Neural cell (in vitro differentiated cells): ENCODE results near the gene MEGF11.

Experiments used
- CTCF ChIP-seq: fragments of 450-650 bp; IDR thresholded peaks from 2 replicates; pipeline ENCODE4 v1.5.1; 2014; ENCODE audit warnings: antibody characterized with exemption, mild to moderate bottlenecking, moderate library complexity; ENCODE audit not compliant: poor library complexity, severe bottlenecking
- EP300 ChIP-seq: fragments of 450-650 bp; conservative IDR thresholded peaks from 2 replicates; pipeline ENCODE4 v1.6.1; 2014; ENCODE audit warnings: antibody characterized with exemption, mild to moderate bottlenecking, moderate library complexity; ENCODE audit not compliant: poor library complexity, severe bottlenecking
- EZH2 ChIP-seq: fragments of 200-600, 300-800 bp; shearing (Covaris generic), sonication (generic); IDR thresholded peaks from 2 replicates; pipeline ENCODE4 v1.6.1; 2014; ENCODE audit warnings: antibody characterized with exemption, low read length, borderline replicate concordance, mild to moderate bottlenecking; ENCODE audit not compliant: insufficient read depth, poor library complexity, severe bottlenecking
- MXI1 ChIP-seq: fragments of 450-650 bp; conservative IDR thresholded peaks from 2 replicates; pipeline ENCODE4 v1.6.1; 2014; ENCODE audit warnings: antibody characterized with exemption, mild to moderate bottlenecking; ENCODE audit not compliant: poor library complexity, severe bottlenecking
- POLR2AphosphoS5 ChIP-seq: IDR thresholded peaks from 2 replicates; pipeline ENCODE4 v1.6.1; 2012

- TF ChIP-seq EP300: no peak
- TF ChIP-seq CTCF: no peak
- TF ChIP-seq POLR2AphosphoS5: no peak
- TF ChIP-seq EZH2: no peak
- TF ChIP-seq MXI1: no peak
Observed at GRCh38 chr15:66047321-66048024, 206.1 kb downstream of the MEGF11 start.
